ENCODE data around the gene PFN3. TPM values are rescaled to one million over a fixed set of nuclear protein-coding genes. Genes with fewer than 3 reads are reported as not detected.
A peak's percentile ranks its signal among the peaks of the same experiment; 100 is the strongest.

PFN3 gene
- polyA plus RNA-seq, 1 of the 3 experiments (the other 2 are of a cell fraction) = not detected

DNA sequence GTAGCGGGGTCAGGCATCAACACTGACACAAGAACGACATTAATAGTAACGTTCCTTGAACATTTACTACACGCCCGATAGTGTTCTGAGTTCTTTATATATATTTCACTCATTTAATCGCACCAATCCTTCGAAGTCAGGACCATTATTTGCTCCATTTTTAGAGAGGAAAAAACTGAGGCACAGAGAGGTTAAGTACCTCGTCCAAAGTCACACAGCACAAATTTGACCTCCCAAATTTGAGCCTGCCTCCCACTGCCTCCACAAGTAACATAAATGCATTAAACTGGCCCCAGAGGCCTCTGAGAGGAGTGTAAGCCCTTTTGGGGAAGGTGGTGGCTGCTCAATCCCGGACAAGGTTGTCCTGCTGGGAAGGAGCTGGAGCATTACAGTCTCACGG, 36.9 kb downstream of the PFN3 start:
- peak overlapping the region; percentile 75 for H3K4me2 ChIP-seq
- peaks cover 9% of the 10 kb centered on the region for H3F3A ChIP-seq (replicated peaks; ENCODE audit: insufficient read depth)
- POLR2A ChIA-PET = no interaction called here
- WGBS (ENCODE audit: low lambda C conversion rate) = 34% methylated on average over 10 of the region's 10 CpGs
- no peaks in the 10 kb centered on the region for H3K9me3 ChIP-seq
- TF ChIP-seq RCOR1 (IDR thresholded peaks at IDR 0.05; ENCODE audit: low read length) = peak; percentile 39; the same call in 1 of the 2 replicates
- no peak for TF ChIP-seq REST (IDR thresholded peaks at IDR 0.05; ENCODE audit: low read depth, low read length)
- CTCF ChIA-PET = interaction anchor here (1.0 to 1.5 kb wide), 3 partner anchors 11 to 251 kb away, joined by 3 to 6 read pairs (median 4); partner anchors contain the start of gene LMAN2
- no peaks in the 10 kb centered on the region for H4K20me1 ChIP-seq (ENCODE audit: insufficient read depth)
- H3K27ac ChIP-seq (ENCODE audit: low read depth in 2 of 2, low read length in 1 of 2) = no peak overlapping the region
- DNase-seq = no peak
- no peaks in the 10 kb centered on the region for H3K36me3 ChIP-seq (replicated peaks in 1 of 2; ENCODE audit: control insufficient read depth in 1 of 2, insufficient read depth in 2 of 2, low read length in 1 of 2)
- no peak overlapping the region for H3K9ac ChIP-seq
- peaks cover 11 to 36% of the 10 kb centered on the region in 2 experiments for H3K4me1 ChIP-seq (ENCODE audit: control insufficient read depth in 1 of 2, insufficient read depth in 2 of 2, low read depth in 1 of 2, low read length in 1 of 2)
- H2AFZ ChIP-seq (ENCODE audit: low read depth) = 0 out of 2 replicates have a peak overlapping the region, but pooled peaks have one; percentile 51
- peak overlapping the region; percentile 33 to 52 for H3K4me3 ChIP-seq (ENCODE audit: low read depth in 2 of 2, low read length in 1 of 2)
- no peaks in the 10 kb centered on the region for H3K9me2 ChIP-seq
- H3K79me2 ChIP-seq (ENCODE audit: insufficient read depth) = no peaks in the 10 kb centered on the region
- no peaks in the 10 kb centered on the region for H3K27me3 ChIP-seq (ENCODE audit: insufficient read depth)

DNA sequence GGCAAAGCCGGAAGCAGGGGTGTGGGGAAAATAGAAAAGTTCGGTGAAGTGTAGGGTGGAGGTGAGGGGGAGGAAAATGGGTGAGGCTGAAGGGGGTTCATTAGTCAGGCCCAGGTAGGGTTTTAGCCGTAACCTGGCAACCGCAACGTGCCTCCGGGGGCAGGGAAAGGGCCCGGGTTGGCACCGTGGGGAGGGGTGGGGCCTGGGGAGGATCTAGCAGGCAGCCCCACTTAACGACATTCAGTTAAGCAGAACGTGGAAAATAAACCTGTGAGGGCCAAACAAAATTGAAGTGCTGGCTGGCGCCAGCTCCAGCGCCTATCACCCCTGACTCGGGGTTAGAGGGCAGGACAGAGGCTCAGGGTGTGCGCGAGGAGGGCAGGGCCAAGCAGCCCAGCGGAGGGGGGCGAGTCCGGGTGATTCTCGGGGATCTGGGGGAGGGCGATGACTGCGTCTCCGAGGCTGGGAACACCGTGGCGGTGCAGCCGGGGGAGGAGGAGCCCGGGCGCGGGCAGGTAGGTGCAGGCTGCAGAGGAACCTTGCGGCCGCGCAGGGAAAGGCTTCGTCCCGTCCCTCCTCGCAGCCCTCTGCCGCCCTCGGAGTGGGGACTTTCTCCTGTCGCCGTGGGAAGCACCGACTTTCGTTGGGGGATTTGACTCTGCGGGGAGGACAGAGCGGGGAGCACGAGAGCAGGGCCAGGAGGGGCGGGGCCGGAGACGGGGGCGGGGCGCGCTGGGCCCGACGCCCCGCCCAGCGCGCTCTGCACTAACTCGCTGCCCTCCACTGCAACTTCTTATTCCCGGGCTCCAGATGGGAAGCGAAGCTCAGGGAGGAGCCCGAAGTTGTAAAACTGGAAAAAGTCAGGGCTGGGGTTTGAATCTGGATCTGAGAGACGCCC, 37.6 kb downstream of the PFN3 start:
- Histone ChIP-seq H3K9ac (no peak overlapping the region), H3K9me2 (no peaks in the 10 kb centered on the region), H3K36me3 (replicated peaks in 1 of 2; ENCODE audit: control insufficient read depth in 1 of 2, insufficient read depth in 2 of 2, low read length in 1 of 2) (no peaks in the 10 kb centered on the region), H3K27ac (ENCODE audit: low read depth in 2 of 2, low read length in 1 of 2) (no peak overlapping the region), H2AFZ (ENCODE audit: low read depth) (0 out of 2 replicates have a peak overlapping the region, but pooled peaks have one; percentile 51), H3K4me2 (peak overlapping the region; percentile 75), H4K20me1 (ENCODE audit: insufficient read depth) (no peaks in the 10 kb centered on the region), H3K79me2 (ENCODE audit: insufficient read depth) (no peaks in the 10 kb centered on the region), H3K4me3 (ENCODE audit: low read depth in 2 of 2, low read length in 1 of 2) (peak overlapping the region; percentile 33 to 52), H3F3A (replicated peaks; ENCODE audit: insufficient read depth) (peaks cover 9% of the 10 kb centered on the region), H3K27me3 (ENCODE audit: insufficient read depth) (no peaks in the 10 kb centered on the region), H3K4me1 (ENCODE audit: control insufficient read depth in 1 of 2, insufficient read depth in 2 of 2, low read depth in 1 of 2, low read length in 1 of 2) (peaks cover 11 to 34% of the 10 kb centered on the region in 2 experiments), H3K9me3 (no peaks in the 10 kb centered on the region)
- POLR2A ChIA-PET = no interaction called here
- WGBS (ENCODE audit: low lambda C conversion rate) = 44% methylated on average over 47 of the region's 59 CpGs
- peak; percentile 89 for DNase-seq
- CTCF ChIA-PET = interaction anchor here (1.0 to 1.5 kb wide), 4 partner anchors 10 to 60 kb away, joined by 3 to 6 read pairs (median 4); partner anchors contain the start of gene LMAN2
- TF ChIP-seq ZBTB33 (IDR thresholded peaks at IDR 0.05; ENCODE audit: borderline replicate concordance, low read depth) (no peak), NFIC (IDR thresholded peaks at IDR 0.05; ENCODE audit: borderline replicate concordance) (no peak), IRF3 (IDR thresholded peaks at IDR 0.05; ENCODE audit: low read depth, low read length) (no peak), RCOR1 (IDR thresholded peaks at IDR 0.05; ENCODE audit: low read length) (no peak), JUND (IDR thresholded peaks at IDR 0.05) (no peak), NRF1 (IDR thresholded peaks at IDR 0.05; ENCODE audit: low read depth, low read length) (no peak), CHD2 (IDR thresholded peaks at IDR 0.05; ENCODE audit: low read length, partially characterized antibody) (no peak), TAF1 (IDR thresholded peaks at IDR 0.05; ENCODE audit: borderline replicate concordance, low read depth, low read length) (no peak), GATA2 (CRISPR knock-in tag; IDR thresholded peaks at IDR 0.05) (no peak), RAD21 (IDR thresholded peaks at IDR 0.05; ENCODE audit: low read length) (no peak), REST (IDR thresholded peaks at IDR 0.05; ENCODE audit: low read depth, low read length) (no peak)
- TF ChIP-seq, protein P1, sequence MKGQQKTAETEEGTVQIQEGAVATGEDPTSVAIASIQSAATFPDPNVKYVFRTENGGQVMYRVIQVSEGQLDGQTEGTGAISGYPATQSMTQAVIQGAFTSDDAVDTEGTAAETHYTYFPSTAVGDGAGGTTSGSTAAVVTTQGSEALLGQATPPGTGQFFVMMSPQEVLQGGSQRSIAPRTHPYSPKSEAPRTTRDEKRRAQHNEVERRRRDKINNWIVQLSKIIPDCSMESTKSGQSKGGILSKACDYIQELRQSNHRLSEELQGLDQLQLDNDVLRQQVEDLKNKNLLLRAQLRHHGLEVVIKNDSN (IDR thresholded peaks at IDR 0.05; ENCODE audit: borderline replicate concordance, low read depth) = no peak
